Ramos (cell line): ENCODE data around the gene ZBTB20.

ENCODE experiments used
- in situ Hi-C: fragments of 300-500 bp; cut with MboI; formaldehyde crosslinking; loops from one replicate; pipeline ENCODE4 v1.14.3; 2022; ENCODE audit warnings: low sequenced_read_pairs; ENCODE audit not compliant: unreplicated experiment

ZBTB20 gene

DNA sequence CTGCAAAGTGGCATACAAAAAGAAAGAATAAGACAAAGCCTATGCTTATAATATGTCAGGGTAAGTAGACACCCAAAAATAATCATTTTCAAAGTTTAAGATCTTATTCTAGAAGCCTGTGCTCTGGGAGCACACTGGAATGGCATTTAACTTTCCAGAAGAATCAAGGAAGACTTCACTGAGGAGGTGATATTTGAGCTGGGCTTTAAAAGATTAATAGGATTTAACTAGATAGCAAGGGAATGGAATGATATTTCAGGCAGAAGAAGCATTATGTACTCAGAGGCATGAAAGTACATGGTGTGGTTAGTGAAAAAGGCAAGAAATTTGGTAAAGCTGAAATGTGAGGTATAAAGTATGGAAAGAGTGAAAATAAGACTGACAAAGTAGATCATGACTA lies 106.8 kb downstream of the ZBTB20 start:
- in situ Hi-C loops, result no loop called here

DNA sequence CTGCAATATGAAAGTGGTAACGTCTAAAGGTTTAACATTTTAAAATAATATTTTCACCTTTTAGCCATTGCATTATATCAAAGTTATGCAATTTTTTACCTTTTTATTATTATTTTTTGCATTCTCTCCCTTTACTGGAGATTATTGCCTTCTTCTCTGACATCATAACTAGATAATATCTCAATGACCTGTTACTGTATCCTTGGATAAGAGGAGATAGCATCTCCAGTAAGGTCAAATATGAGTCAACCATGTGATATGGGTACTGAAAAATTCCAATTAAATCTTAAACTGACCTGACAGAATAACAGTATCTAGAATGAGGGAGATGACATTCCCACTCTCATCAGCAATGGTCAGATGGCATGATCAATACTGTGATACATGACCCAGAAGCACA lies 108.3 kb downstream of the ZBTB20 start:
- in situ Hi-C loops, result no loop called here

DNA sequence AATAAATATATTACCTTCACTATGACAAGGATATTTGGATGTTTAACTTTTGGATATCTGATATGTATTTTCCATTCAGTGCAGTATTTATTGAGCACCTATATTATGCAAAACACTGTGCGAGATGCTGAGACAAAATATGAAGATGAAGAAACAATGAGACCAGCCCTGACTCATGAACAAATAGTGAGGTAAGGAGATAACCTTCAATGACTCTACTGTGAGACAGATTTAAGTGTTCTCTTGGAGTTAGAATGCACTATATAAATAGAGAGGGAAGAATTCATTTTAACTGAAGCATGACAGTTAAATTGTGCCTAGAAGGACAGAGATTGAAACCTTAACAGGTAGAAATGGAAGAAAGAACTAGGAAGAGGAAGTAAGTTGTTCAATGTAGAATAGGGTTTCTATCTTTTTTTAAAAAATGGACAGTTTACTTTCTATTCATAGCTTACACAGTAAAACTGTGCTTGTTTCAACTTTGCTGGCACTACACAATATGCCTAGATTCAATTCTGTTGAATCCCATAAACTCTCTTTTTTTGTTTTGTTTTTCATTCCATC lies 124.2 kb downstream of the ZBTB20 start:
- in situ Hi-C loops, result no loop called here

DNA sequence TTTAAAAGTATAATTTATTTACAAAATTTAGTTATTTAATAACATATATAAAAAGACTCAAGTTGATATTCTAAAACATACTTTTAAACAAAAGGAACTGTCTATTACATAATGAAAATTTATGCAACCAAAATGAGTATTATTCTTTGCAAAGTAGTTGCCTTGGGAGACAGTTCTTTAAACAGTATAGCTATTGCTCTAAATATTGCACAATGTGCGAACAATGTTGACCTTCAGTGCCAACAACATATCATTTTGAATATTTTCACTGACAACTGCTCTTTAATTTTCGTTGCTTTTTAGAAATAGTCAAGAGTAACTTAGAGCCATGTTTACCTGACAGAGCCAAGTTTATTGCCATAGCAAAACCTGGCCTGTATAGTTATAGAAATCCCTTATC lies 124.9 kb downstream of the ZBTB20 start:
- in situ Hi-C loops, result no loop called here

DNA sequence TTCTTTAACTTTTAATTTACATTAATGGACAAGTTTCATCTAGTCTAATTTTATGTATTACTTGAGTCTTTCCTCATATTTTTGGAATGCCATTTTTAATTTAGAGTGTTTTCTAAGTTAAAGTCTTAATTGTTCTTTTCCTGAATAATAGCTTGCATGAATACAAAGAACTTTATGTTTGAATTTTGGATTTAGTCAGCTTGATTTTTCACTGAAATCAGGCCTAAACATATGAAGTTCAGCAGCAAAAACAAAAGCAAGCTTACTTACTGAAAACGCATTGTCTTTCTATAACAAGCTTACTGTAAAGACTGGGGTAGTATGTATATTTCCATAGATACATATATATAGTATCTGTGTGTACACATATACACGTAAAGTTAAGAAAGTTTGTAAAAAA lies 126.0 kb downstream of the ZBTB20 start:
- in situ Hi-C loops, result no loop called here

DNA sequence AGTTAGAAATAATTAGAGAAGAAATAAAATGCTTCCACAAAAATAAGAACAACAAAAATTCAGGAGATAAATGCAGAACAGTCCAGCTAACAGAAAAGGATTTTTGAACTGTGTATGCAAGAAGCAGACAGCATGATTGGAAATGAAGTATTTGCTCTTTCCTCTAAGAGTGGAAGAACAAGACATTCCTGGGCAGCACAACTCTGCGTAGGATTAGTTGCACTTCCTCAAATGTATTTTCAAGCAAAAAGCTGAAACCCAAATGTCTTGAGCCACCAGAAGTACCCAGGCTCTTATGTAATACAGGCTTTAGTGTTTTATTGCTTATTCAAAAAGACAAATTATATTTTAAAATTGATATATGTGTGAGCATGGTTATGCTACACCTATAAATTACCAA lies 127.2 kb downstream of the ZBTB20 start:
- in situ Hi-C loops, result no loop called here

DNA sequence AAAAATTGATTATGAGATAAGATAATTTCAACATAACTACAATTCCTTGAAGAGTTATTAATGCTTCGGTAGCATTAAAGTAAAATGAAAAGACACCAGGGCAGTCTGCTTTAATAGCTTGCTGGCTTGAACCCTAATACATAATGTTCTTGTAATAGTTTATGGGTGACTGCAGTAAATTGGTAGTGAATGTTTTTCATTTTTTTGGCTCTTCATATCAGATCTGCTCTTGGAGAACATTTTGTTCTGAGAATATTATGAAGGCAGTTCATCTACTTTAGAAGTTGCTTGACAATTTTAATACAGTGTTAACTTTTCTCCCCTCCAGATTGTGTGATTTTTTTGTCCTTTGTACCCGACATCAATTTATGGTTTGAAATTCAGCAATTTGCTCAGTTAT lies 128.4 kb downstream of the ZBTB20 start:
- in situ Hi-C loops, result no loop called here

DNA sequence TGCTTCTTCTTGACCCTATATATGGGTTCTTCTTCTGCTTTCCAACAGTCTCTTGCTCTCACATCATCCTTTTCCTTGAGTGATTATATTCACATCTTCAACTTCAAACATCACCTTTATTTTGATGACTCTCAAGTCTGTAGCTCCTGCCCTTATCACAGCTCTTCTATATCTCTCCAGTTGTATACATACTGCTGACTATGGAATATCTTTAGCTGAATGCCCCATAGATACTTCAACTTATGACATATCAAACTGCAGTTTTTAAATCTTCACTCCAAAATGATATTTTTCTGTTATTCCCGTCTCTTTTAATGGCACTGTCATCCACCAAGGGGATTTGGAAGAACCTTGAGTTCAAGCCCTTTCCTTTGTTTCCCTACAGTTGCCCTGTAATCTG lies 139.1 kb downstream of the ZBTB20 start:
- in situ Hi-C loops, result no loop called here

DNA sequence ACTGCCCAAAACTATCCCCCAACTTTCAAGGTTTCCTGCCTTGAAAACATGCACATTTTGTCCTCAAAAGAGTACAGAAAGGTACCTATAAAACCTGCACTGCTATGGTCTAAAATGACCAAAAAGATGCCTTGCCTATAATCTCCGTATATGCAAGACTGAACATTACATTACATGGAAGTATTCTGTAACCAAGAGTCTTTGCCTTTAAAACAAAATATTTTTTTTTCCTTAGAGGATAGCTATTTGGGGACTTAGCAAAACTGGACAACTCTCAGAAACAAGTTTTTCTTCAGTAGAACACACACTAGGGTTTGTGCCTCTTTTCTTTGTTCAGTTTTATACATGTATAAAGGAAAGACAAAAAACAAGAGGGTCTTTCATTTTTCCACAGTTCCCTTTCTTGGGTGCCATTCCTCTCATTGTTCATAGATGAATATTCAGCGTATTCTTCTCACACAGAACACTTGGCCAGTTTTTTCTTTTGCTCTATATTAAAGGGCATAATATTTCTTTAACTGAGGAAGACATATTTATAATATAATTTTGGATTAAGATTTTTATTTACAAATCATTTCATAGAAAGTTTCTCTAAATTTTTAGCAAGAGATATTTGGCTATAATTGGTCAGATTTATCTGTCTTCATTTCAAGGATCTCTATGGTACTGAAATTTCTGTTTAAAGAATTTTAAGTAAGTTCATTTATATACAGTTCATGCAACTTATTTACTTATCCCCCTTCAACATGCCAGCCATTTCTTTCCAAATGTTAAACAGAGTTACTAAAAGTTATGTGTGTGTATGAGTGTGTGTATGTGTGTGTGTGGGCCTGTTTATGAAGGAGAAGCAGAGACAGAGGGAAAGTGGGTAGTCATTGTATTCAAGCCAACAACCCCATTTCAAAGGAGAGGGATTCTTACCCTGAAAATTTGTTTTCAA lies 142.6 kb downstream of the ZBTB20 start:
- in situ Hi-C loops, result no loop called here

DNA sequence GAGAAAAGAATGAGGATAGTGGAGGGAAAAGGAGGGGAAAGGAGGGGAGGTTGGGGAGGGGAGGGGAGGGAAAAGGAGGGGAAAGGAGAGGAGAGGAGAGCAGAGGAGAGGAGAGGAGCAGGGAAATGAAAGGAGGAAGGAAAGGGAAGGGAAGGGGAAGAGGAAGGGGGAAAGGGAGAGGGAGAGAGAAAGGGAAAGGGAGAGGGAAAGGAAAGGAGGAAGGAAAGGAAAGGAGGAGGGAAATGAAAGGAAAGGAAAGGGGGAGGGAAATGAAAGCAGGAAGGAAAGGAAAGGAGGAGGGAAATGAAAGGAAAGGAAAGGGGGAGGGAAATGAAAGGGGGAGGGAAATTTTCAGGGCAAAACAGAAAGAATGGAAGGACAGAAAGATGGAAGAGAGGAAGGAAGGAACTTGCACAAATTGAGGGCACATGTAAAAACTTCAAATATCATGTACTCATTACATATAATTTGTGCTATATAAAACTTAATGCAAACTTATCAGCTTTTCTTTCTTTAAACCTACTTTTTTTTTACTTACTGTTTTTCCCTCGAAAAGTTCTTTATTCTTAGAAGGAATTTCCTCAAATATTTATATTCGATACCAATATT lies 148.0 kb downstream of the ZBTB20 start:
- in situ Hi-C loops, result no loop called here

DNA sequence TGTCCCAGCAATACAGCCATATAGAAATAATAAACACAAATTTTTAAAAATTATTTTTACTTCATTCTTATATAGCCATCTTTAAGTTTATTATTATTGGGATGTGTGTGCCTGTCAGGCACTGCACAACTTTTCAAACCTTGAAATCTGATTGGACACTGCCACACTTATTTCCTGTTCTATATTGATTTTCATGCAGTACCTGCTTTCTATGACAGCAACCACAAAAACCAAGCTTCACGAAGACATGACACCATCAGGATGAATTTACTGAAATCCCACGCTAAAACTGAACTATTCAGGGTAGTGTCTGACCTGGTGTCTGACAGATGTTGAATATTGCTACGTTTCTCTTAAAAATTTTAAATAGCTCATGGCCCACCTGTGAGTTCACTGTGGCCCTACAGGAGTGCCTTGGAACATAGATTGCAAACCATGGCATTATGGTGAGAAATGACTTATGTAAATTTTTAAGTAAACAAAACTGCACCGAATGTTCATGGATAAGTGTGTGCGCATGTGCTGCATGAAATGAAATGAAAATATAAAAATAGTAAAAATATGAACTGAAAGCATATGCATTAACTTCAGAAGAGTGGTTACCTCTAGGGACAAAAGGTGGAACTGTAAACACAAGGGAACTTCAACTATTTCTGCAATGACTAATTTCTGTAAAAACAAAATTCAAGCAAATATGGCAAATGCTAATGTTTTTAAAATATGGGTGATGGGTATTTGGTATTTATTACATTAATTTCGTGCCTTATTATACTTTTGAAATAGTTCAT lies 152.3 kb downstream of the ZBTB20 start:
- in situ Hi-C loops, result no loop called here

DNA sequence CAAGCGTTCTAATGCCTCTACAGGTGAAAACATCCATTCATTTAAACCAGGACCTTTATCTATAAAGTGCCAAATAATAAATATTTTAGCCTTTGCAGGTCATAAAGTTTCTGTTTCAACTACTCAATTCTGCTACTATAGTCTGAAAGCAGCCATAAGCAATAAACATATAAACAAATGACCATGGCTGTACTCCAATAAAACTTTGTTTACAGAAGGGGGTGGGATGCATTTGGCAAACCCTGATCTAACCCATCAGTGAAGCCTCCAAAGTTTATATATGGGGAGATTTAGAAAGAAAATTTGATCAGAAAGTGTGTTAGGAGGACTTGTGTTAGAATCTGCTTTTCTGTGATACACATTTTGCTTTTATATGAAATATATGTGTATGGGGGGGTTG lies 161.3 kb downstream of the ZBTB20 start:
- in situ Hi-C loops, result no loop called here

DNA sequence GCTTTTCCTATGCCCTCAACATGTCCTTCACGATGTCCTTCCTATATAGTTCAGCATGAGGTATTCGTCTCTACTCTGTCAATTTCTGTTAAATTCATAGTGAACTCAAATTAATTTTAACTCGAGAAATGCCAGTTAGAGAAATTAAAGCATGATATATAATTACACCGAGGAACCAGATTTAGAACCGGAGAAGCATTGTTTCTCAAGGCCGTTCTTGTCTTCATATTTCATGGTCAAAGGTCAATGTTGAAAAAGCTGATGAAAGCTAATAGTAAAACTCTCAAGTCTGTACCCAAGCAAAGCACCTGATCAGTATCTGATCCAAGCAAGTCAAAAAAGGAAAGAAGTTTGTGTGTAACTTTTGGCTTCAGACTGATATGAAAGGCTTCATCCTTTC lies 163.8 kb downstream of the ZBTB20 start:
- in situ Hi-C loops, result no loop called here

DNA sequence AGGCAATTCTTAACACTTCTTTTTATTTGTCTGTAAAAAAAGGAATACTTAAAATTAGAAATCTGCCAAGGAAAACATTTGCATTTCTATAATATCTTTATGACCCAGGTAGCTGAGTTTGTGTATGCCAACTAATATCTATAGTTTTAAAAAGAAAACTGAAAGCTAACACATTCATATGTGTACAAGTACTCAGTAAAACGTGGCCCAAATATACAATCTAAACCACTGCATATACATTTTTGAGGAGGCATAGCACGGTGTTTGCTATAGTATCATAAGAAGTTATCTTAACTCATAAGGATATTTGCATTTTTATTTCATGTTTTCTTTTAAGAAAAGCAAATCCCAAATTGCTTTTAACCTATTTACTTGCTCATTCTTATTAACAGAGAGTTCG lies 172.7 kb downstream of the ZBTB20 start:
- in situ Hi-C loops, result no loop called here

DNA sequence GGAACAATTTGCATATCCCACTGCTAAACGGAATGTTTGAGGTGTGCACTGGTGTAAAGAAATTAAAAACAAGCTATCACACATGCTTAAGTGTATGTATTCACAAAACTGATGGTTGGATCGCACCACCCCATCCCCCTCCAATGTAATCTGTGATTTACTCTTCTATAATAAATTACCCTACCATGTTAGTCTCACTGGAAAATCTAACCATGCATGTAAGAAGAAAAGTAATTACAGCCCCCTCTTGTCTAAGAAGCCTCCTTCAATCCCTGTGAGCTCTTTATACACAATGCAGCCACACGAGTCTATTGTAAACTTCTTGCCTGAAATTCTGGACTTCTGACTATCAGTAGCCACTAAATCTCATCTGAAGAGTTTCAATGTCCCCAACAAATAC lies 173.6 kb downstream of the ZBTB20 start:
- in situ Hi-C loops, result no loop called here

DNA sequence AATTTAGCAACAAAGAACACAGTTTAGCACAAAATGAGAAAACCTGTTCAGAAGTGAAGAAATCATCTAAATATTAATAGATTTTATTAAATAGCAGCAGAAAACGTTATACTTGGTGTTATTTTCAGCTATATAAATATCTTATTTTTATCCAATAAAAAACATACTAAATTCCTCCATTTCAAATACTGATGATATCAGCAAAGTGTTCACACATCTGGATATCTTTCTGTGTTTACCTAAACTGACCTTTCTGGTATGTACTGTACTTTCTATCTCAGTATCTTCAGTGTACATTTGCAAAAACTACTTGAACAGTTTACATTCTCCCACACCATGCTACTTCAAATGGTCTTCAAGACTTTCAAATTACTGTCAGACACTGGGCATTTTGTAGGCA lies 179.9 kb downstream of the ZBTB20 start:
- in situ Hi-C loops, result no loop called here

DNA sequence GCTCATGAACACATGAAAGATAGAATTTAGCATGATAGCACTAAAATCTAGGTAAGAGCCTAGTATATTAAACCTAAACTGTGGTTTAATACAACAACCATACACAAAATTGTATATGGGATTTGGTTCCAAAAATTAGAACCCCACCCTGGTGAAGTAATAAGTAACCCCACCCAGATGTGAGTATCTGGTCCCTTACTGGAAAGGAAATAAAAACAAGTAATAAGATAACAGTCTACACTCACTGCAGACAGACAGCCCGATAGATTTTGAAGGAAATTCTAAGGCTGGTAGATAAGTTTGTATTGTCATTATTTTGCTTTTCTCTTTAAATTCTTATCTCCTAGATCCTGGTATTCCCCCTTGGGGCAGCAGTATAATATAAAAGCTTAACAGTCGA lies 184.9 kb downstream of the ZBTB20 start:
- in situ Hi-C loops, result no loop called here

DNA sequence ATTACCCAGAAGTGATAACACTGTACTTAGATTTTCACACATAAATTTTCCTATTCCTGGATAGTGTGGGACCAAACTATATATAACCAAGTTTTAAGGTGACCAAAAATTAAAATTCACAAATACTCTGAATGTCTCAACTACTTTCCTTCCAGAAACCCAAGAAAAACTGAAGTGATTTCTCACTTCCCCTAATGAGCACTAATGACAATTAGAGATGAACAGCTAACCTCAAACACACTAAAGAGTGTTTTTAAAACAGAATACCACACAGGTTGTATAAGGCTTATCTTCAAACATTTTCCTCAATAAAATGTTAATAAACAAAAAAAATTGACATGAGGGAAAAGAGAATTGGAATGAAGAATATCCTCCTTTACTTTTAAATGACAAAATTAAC lies 188.2 kb downstream of the ZBTB20 start:
- in situ Hi-C loops, result no loop called here

DNA sequence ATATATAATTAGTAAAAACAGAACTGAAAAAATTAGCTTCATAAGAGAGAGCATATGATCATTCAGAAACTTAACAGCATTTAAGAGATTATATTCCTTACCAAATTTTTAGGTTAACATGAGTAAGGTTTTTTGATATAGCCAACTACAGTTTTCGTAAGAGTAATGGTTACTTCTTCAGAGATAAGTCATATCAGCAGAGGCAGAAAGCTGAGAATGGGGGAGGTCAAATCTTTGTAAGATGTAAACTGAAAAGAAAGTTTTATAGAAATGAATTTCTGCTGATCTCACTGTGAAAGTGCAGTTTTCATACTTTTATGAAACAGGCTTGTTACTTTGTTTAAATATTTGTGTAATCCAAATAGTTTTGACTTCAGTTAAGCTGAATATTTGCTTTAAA lies 193.3 kb downstream of the ZBTB20 start:
- in situ Hi-C loops, result no loop called here

DNA sequence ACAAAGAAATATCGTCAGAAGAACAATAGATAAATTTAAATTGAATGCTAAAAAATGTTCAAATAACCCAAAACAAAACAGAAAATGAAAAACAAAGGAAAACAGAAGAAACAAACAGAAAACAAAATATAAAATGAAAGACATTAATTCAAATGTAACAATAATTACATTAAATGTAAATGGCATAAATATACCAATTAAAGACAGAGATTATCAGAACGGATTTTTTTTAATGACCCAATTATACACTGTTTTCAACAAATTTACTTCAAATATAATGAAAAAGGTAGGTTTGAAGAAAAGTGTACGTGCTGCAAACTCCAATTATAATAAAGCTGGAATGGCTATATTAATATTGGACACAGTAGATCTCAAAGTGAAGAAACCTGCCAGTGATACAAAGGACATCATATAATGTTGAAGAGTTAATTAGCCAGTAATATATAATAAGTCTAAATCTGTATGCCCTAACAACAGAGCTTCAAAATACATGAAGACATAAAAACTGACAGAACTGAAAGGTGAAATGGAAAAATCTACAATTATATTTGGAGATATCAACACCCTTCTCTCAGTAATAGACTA lies 193.8 kb downstream of the ZBTB20 start:
- in situ Hi-C loops, result no loop called here
